GM18526 (cell line): ENCODE results near the gene ELK1.

Experiments
- POLR2A ChIP-seq: IDR thresholded peaks from 3 replicates; pipeline ENCODE4 v1.6.1; 2011; ENCODE audit not compliant: insufficient read length; ENCODE audit errors: extremely low read depth

Gene ELK1

GRCh38 chrX:47650164-47651042 is at the start of gene ELK1:
TSS of gene ELK1 (minus strand) at chrX:47650563. CDS start at chrX:47641441, 9,122 bp downstream.
- peak; percentile 56 for TF ChIP-seq POLR2A

- no peak for TF ChIP-seq POLR2A
Measured at GRCh38 chrX:47697181-47697580, 46.8 kb upstream of the ELK1 start.

- TF ChIP-seq POLR2A = no peak
Measured at GRCh38 chrX:47690175-47690574, 39.8 kb upstream of the ELK1 start.

- no peak for TF ChIP-seq POLR2A
Measured at GRCh38 chrX:47687263-47687662, 36.9 kb upstream of the ELK1 start.

GRCh38 chrX:47683829-47684205 is 33.5 kb upstream of the ELK1 start:
- TF ChIP-seq POLR2A = no peak

- TF ChIP-seq POLR2A = no peak
Measured at GRCh38 chrX:47683184-47683828, 32.9 kb upstream of the ELK1 start.

GRCh38 chrX:47674776-47675175 is 24.4 kb upstream of the ELK1 start:
- TF ChIP-seq POLR2A = no peak

- no peak for TF ChIP-seq POLR2A
Measured at GRCh38 chrX:47664737-47665136, 14.4 kb upstream of the ELK1 start.

- TF ChIP-seq POLR2A = no peak
Measured at GRCh38 chrX:47662144-47662657, 11.8 kb upstream of the ELK1 start.

- TF ChIP-seq POLR2A = no peak
Measured at GRCh38 chrX:47661539-47661938, 11.2 kb upstream of the ELK1 start.

GRCh38 chrX:47659421-47659726 is 9.0 kb upstream of the ELK1 start:
- no peak for TF ChIP-seq POLR2A

GRCh38 chrX:47658684-47659420 is 8.5 kb upstream of the ELK1 start, which contains the start of gene UXT:
TSS of gene UXT (minus strand) at chrX:47659180. CDS start at chrX:47658927, 253 bp downstream.
- peak; percentile 54 for TF ChIP-seq POLR2A

- TF ChIP-seq POLR2A = no peak
Measured at GRCh38 chrX:47658301-47658683, 7.9 kb upstream of the ELK1 start.

GRCh38 chrX:47651043-47651905 is 911 bp upstream of the ELK1 start:
- no peak for TF ChIP-seq POLR2A

- TF ChIP-seq POLR2A = no peak
Measured at GRCh38 chrX:47649781-47650163, 591 bp downstream of the ELK1 start.
